HEK293 (cell line): ENCODE measurements around the gene PRXL2B.

ENCODE experiments used
- CTCF ChIA-PET: fragments of 350-600 bp; formaldehyde crosslinking; extraction: SDS; loops from one replicate; lab custom pipeline; 2021; ENCODE audit warnings: antibody characterized with exemption; lab: Yijun Ruan, JAX
- POLR2A ChIA-PET: fragments of 300-600 bp; formaldehyde crosslinking; extraction: SDS; loops from one replicate; lab custom pipeline; 2020; ENCODE audit warnings: antibody characterized with exemption, inconsistent platforms; lab: Yijun Ruan, JAX
- H3K27ac ChIP-seq: fragments of 200-500 bp; sonication (Bioruptor generic); 2 replicates; pipeline ENCODE4 v1.5.1; 2014; ENCODE audit warnings: low read depth, low read length, control low read depth, inconsistent platforms; ENCODE audit errors: extremely low read depth
- H3K36me3 ChIP-seq, 2 experiments: fragments of 200-500 bp in 1 of 2; sonication (Bioruptor generic) in 1 of 2; 1 replicate in 1 of 2; 2 replicates in 1 of 2; pipeline ENCODE4 v1.5.1; 2014 to 2017; ENCODE audit warnings: inconsistent platforms in 2 of 2, low read length in 2 of 2; ENCODE audit not compliant: control insufficient read depth in 2 of 2, insufficient read depth in 1 of 2
- H3K4me1 ChIP-seq: fragments of 200-500 bp; sonication (Bioruptor generic); 2 replicates; pipeline ENCODE4 v1.5.1; 2014; ENCODE audit warnings: mild to moderate bottlenecking, low read length, inconsistent platforms; ENCODE audit not compliant: control insufficient read depth, insufficient read depth
- H3K4me3 ChIP-seq: 2 replicates; pipeline ENCODE4 v1.5.1; 2011; ENCODE audit warnings: low read depth, mild to moderate bottlenecking, control low read depth, low read length, moderate library complexity
- H3K9me3 ChIP-seq: fragments of 200-500 bp; sonication (Bioruptor generic); 2 replicates; pipeline ENCODE4 v1.5.1; 2014; ENCODE audit warnings: low read depth, low read length, inconsistent platforms; ENCODE audit not compliant: control insufficient read depth, insufficient read depth
- BCL6B ChIP-seq: fragments of 450-650 bp; formaldehyde crosslinking; IDR thresholded peaks from 2 replicates; pipeline ENCODE4 v1.5.1; 2017; ENCODE audit warnings: missing biosample characterization, missing genetic modification characterization
- GLIS1 ChIP-seq: fragments of 450-650 bp; formaldehyde crosslinking; IDR thresholded peaks from 2 replicates; pipeline ENCODE4 v1.5.1; 2016; ENCODE audit warnings: missing biosample characterization, missing genetic modification characterization
- GLIS2 ChIP-seq: fragments of 450-650 bp; formaldehyde crosslinking; IDR thresholded peaks from 2 replicates; pipeline ENCODE4 v1.5.1; 2016; ENCODE audit warnings: missing biosample characterization, missing genetic modification characterization
- MEIS1 ChIP-seq: sonication (generic); formaldehyde crosslinking; IDR thresholded peaks from 2 replicates; pipeline ENCODE4 v1.8.1; 2022; ENCODE audit warnings: missing genetic modification reagents, mild to moderate bottlenecking, borderline replicate concordance
- PRDM4 ChIP-seq: fragments of 450-650 bp; formaldehyde crosslinking; IDR thresholded peaks from 2 replicates; pipeline ENCODE4 v1.5.1; 2017; ENCODE audit warnings: missing biosample characterization, missing genetic modification characterization
- SALL2 ChIP-seq: fragments of 450-650 bp; formaldehyde crosslinking; IDR thresholded peaks from 2 replicates; pipeline ENCODE4 v1.5.0; 2017; ENCODE audit warnings: missing biosample characterization, mild to moderate bottlenecking, missing genetic modification characterization, borderline replicate concordance
- SETDB1 ChIP-seq: IDR thresholded peaks from one replicate; pipeline ENCODE4 v1.6.1; 2017; ENCODE audit warnings: mild to moderate bottlenecking, low read length, moderate library complexity, mixed read lengths; ENCODE audit not compliant: insufficient read length
- YY1 ChIP-seq: fragments of 450-650 bp; formaldehyde crosslinking; IDR thresholded peaks from 2 replicates; pipeline ENCODE4 v1.5.1; 2018; ENCODE audit warnings: missing biosample characterization, missing genetic modification characterization
- YY2 ChIP-seq: fragments of 450-650 bp; formaldehyde crosslinking; IDR thresholded peaks from 2 replicates; pipeline ENCODE4 v1.5.1; 2016; ENCODE audit warnings: missing biosample characterization, missing genetic modification characterization
- ZBTB1 ChIP-seq: fragments of 450-650 bp; formaldehyde crosslinking; IDR thresholded peaks from 2 replicates; pipeline ENCODE4 v1.5.1; 2016; ENCODE audit warnings: missing biosample characterization, missing genetic modification characterization
- ZBTB17 ChIP-seq: fragments of 450-650 bp; formaldehyde crosslinking; IDR thresholded peaks from 2 replicates; pipeline ENCODE4 v1.5.1; 2016; ENCODE audit warnings: missing biosample characterization, missing genetic modification characterization
- ZBTB26 ChIP-seq: fragments of 450-650 bp; formaldehyde crosslinking; optimal IDR thresholded peaks from 2 replicates; pipeline ENCODE3; 2016; ENCODE audit warnings: missing biosample characterization, mild to moderate bottlenecking, missing genetic modification characterization
- ZIC2 ChIP-seq: fragments of 450-650 bp; formaldehyde crosslinking; IDR thresholded peaks from 2 replicates; pipeline ENCODE4 v1.5.1; 2016; ENCODE audit warnings: missing biosample characterization, missing genetic modification characterization
- ZNF155 ChIP-seq: fragments of 450-650 bp; formaldehyde crosslinking; IDR thresholded peaks from 2 replicates; pipeline ENCODE4 v1.5.1; 2016; ENCODE audit warnings: missing biosample characterization, missing genetic modification characterization
- ZNF174 ChIP-seq: fragments of 450-650 bp; formaldehyde crosslinking; IDR thresholded peaks from 2 replicates; pipeline ENCODE4 v1.5.0; 2017; ENCODE audit warnings: missing biosample characterization, mild to moderate bottlenecking, missing genetic modification characterization
- ZNF175 ChIP-seq: fragments of 450-650 bp; formaldehyde crosslinking; IDR thresholded peaks from 2 replicates; pipeline ENCODE4 v1.5.1; 2016; ENCODE audit warnings: missing biosample characterization, missing genetic modification characterization
- ZNF19 ChIP-seq: fragments of 450-650 bp; formaldehyde crosslinking; IDR thresholded peaks from 2 replicates; pipeline ENCODE4; 2016; ENCODE audit warnings: missing biosample characterization, missing genetic modification characterization, low read depth
- ZNF214 ChIP-seq: fragments of 450-650 bp; formaldehyde crosslinking; IDR thresholded peaks from 2 replicates; pipeline ENCODE4 v1.5.1; 2017; ENCODE audit warnings: missing biosample characterization, mild to moderate bottlenecking, missing genetic modification characterization, borderline replicate concordance
- ZNF266 ChIP-seq: fragments of 450-650 bp; formaldehyde crosslinking; IDR thresholded peaks from 2 replicates; pipeline ENCODE4 v1.5.1; 2016; ENCODE audit warnings: missing biosample characterization, missing genetic modification characterization, low read depth
- ZNF394 ChIP-seq: fragments of 450-650 bp; formaldehyde crosslinking; IDR thresholded peaks from 2 replicates; pipeline ENCODE4 v1.5.1; 2016; ENCODE audit warnings: missing biosample characterization, missing genetic modification characterization, mild to moderate bottlenecking, moderate library complexity, borderline replicate concordance
- ZNF529 ChIP-seq: fragments of 450-650 bp; formaldehyde crosslinking; IDR thresholded peaks from 2 replicates; pipeline ENCODE4 v1.5.1; 2017; ENCODE audit warnings: missing genetic modification characterization, missing biosample characterization; ENCODE audit not compliant: insufficient replicate concordance
- ZNF530 ChIP-seq: fragments of 450-650 bp; formaldehyde crosslinking; IDR thresholded peaks from 2 replicates; pipeline ENCODE4 v1.5.1; 2016; ENCODE audit warnings: low read depth, missing biosample characterization, missing genetic modification characterization
- ZNF544 ChIP-seq: fragments of 450-650 bp; formaldehyde crosslinking; IDR thresholded peaks from 2 replicates; pipeline ENCODE4 v1.5.0; 2017; ENCODE audit warnings: missing biosample characterization, missing genetic modification characterization
- ZNF580 ChIP-seq: fragments of 450-650 bp; formaldehyde crosslinking; IDR thresholded peaks from 2 replicates; pipeline ENCODE4 v1.5.1; 2016; ENCODE audit warnings: missing biosample characterization, missing genetic modification characterization
- ZNF707 ChIP-seq: fragments of 450-650 bp; formaldehyde crosslinking; IDR thresholded peaks from 2 replicates; pipeline ENCODE4 v1.5.1; 2016; ENCODE audit warnings: missing biosample characterization, missing genetic modification characterization

PRXL2B gene

GRCh38 chr1:2611031-2611501 lies 24.5 kb downstream of the PRXL2B start (continued):
- TF ChIP-seq ZNF544 (tag by site-specific recombination), result no peak
- TF ChIP-seq YY2 (tag by site-specific recombination), result no peak
- TF ChIP-seq ZBTB17, result no peak
- TF ChIP-seq ZIC2, result peak; percentile 54
- no peak for TF ChIP-seq ZNF155

- no peak for TF ChIP-seq ZBTB26 (tag by site-specific recombination)
- no peak for TF ChIP-seq ZNF544 (tag by site-specific recombination)
- TF ChIP-seq ZIC2, result peak; percentile 44; the same call in 1 of the 2 replicates
- TF ChIP-seq GLIS1, result peak; percentile 87
- H3K36me3 ChIP-seq, result no peaks in the 10 kb centered on the region
- no peak overlapping the region for H3K27ac ChIP-seq
- no peaks in the 10 kb centered on the region for H3K9me3 ChIP-seq
- CTCF ChIA-PET, result interaction anchor here (0.6 kb wide), 1 partner anchor 11 kb away, joined by 3 read pairs; no protein-coding TSS in a partner anchor
- POLR2A ChIA-PET, result no interaction called here
- no peaks in the 10 kb centered on the region for H3K4me1 ChIP-seq
- no peak overlapping the region for H3K4me3 ChIP-seq
Observed at GRCh38 chr1:2611621-2612437, 25.3 kb downstream of the PRXL2B start.

GRCh38 chr1:2612591-2613365 lies 26.2 kb downstream of the PRXL2B start:
- no peaks in the 10 kb centered on the region for H3K36me3 ChIP-seq
- no peak overlapping the region for H3K27ac ChIP-seq
- ChIA-PET CTCF (interaction anchor here (0.6 kb wide), 1 partner anchor 234 kb away, joined by 3 read pairs; no protein-coding TSS in a partner anchor), POLR2A (no interaction called here)
- H3K9me3 ChIP-seq, result no peaks in the 10 kb centered on the region
- no peak overlapping the region for H3K4me3 ChIP-seq
- no peaks in the 10 kb centered on the region for H3K4me1 ChIP-seq
- TF ChIP-seq ZNF580 (no peak), YY1 (tag by site-specific recombination) (no peak), ZNF530 (tag by site-specific recombination) (no peak), ZNF529 (tag by site-specific recombination) (no peak), ZBTB1 (tag by site-specific recombination) (no peak), SETDB1 (no peak), ZNF19 (tag by site-specific recombination) (no peak), SALL2 (no peak), ZNF394 (tag by site-specific recombination) (no peak), GLIS2 (tag by site-specific recombination) (no peak), ZNF707 (tag by site-specific recombination) (no peak), YY2 (tag by site-specific recombination) (no peak), ZNF214 (tag by site-specific recombination) (no peak), BCL6B (tag by site-specific recombination) (no peak), ZNF266 (tag by site-specific recombination) (no peak), PRDM4 (no peak), ZNF174 (no peak), MEIS1 (CRISPR knock-in tag) (no peak), ZNF175 (tag by site-specific recombination) (no peak)
